Adrenal gland (tissue), 5 donors: ENCODE measurements around the gene POLE.

ENCODE experiments used
- CTCF ChIP-seq, 6 experiments: fragments of 450-650 bp in 4 of 6; fragments of 200-600 bp in 2 of 6; sonication (generic) in 1 of 6; IDR thresholded peaks; 1 replicate in 5 of 6; 2 replicates in 1 of 6; pipeline versions ENCODE4 v1.5.1 to v1.8.0; 2016 to 2021; ENCODE audit warnings: antibody characterized with exemption in 6 of 6, mild to moderate bottlenecking in 2 of 6, moderate library complexity in 1 of 6
- POLR2A ChIP-seq, 2 donors: fragments of 450-650 bp; IDR thresholded peaks; one replicate each; pipeline ENCODE4 v1.6.1; 2017; ENCODE audit warnings: antibody characterized with exemption in 2 of 2, mild to moderate bottlenecking in 2 of 2, moderate library complexity in 1 of 2
- donor health status: DM: no; HTN: no; CAD: no.

GRCh38 chr12:132623072-132623869, 63.9 kb downstream of the POLE start:
- TF ChIP-seq CTCF (IDR thresholded peaks at IDR 0.05) (no peak), POLR2A (IDR thresholded peaks at IDR 0.05) (no peak)
